ENCODE data around the gene DYRK4.

DYRK4 gene

GRCh38 chr12:4562034-4562657, at the start of gene DYRK4:
Gene DYRK4 (plus strand): TSS chr12:4562208. CDS start chr12:4562246, 38 bp downstream.
- TF ChIP-seq GATA2 (IDR thresholded peaks at IDR 0.05; ENCODE audit: low read depth, low read length) (no peak), GATA3 (IDR thresholded peaks at IDR 0.05; ENCODE audit: low read depth, low read length) (no peak)

- no peak for TF ChIP-seq GATA3 (IDR thresholded peaks at IDR 0.05; ENCODE audit: low read depth, low read length)
- TF ChIP-seq GATA2 (IDR thresholded peaks at IDR 0.05; ENCODE audit: low read depth, low read length) = no peak
Observed at GRCh38 chr12:4518106-4518728, 43.8 kb upstream of the DYRK4 start.

GRCh38 chr12:4526923-4527546, 35.0 kb upstream of the DYRK4 start:
- TF ChIP-seq GATA3 (IDR thresholded peaks at IDR 0.05; ENCODE audit: low read depth, low read length) (no peak), GATA2 (IDR thresholded peaks at IDR 0.05; ENCODE audit: low read depth, low read length) (no peak)

GRCh38 chr12:4530160-4530559, 31.8 kb upstream of the DYRK4 start:
- TF ChIP-seq GATA3 (IDR thresholded peaks at IDR 0.05; ENCODE audit: low read depth, low read length) (no peak), GATA2 (IDR thresholded peaks at IDR 0.05; ENCODE audit: low read depth, low read length) (no peak)

GRCh38 chr12:4530982-4531586, 30.9 kb upstream of the DYRK4 start:
- TF ChIP-seq GATA3 (IDR thresholded peaks at IDR 0.05; ENCODE audit: low read depth, low read length) = no peak

GRCh38 chr12:4535092-4535491, 26.9 kb upstream of the DYRK4 start:
- TF ChIP-seq GATA2 (IDR thresholded peaks at IDR 0.05; ENCODE audit: low read depth, low read length) (no peak), GATA3 (IDR thresholded peaks at IDR 0.05; ENCODE audit: low read depth, low read length) (no peak)

- no peak for TF ChIP-seq GATA2 (IDR thresholded peaks at IDR 0.05; ENCODE audit: low read depth, low read length)
- TF ChIP-seq GATA3 (IDR thresholded peaks at IDR 0.05; ENCODE audit: low read depth, low read length) = no peak
Observed at GRCh38 chr12:4535871-4536270, 26.1 kb upstream of the DYRK4 start.

GRCh38 chr12:4538207-4539160, 23.5 kb upstream of the DYRK4 start, which contains the start of gene RAD51AP1:
Gene RAD51AP1 (plus strand): TSS chr12:4538890. CDS start chr12:4538940, 50 bp downstream.
- TF ChIP-seq GATA2 (IDR thresholded peaks at IDR 0.05; ENCODE audit: low read depth, low read length) (no peak), GATA3 (IDR thresholded peaks at IDR 0.05; ENCODE audit: low read depth, low read length) (no peak)

- no peak for TF ChIP-seq GATA3 (IDR thresholded peaks at IDR 0.05; ENCODE audit: low read depth, low read length)
Observed at GRCh38 chr12:4539167-4539870, 22.7 kb upstream of the DYRK4 start.

- TF ChIP-seq GATA2 (IDR thresholded peaks at IDR 0.05; ENCODE audit: low read depth, low read length) (no peak), GATA3 (IDR thresholded peaks at IDR 0.05; ENCODE audit: low read depth, low read length) (no peak)
Observed at GRCh38 chr12:4540170-4540569, 21.8 kb upstream of the DYRK4 start.

GRCh38 chr12:4540638-4541037, 21.4 kb upstream of the DYRK4 start:
- TF ChIP-seq GATA3 (IDR thresholded peaks at IDR 0.05; ENCODE audit: low read depth, low read length) (no peak), GATA2 (IDR thresholded peaks at IDR 0.05; ENCODE audit: low read depth, low read length) (no peak)

- TF ChIP-seq GATA3 (IDR thresholded peaks at IDR 0.05; ENCODE audit: low read depth, low read length) = no peak
- TF ChIP-seq GATA2 (IDR thresholded peaks at IDR 0.05; ENCODE audit: low read depth, low read length) = no peak
Observed at GRCh38 chr12:4545195-4545594, 16.8 kb upstream of the DYRK4 start.

- no peak for TF ChIP-seq GATA3 (IDR thresholded peaks at IDR 0.05; ENCODE audit: low read depth, low read length)
- TF ChIP-seq GATA2 (IDR thresholded peaks at IDR 0.05; ENCODE audit: low read depth, low read length) = no peak
Observed at GRCh38 chr12:4552191-4552590, 9.8 kb upstream of the DYRK4 start.

All from SH-SY5Y (cell line).